SJCRH30 (cell line): ENCODE measurements around the gene FIBCD1. TPM values are rescaled to one million over a fixed set of nuclear protein-coding genes. Genes with fewer than 3 reads are reported as not detected.
"Not testable (repeated sequence)": the region's sequence is repeated elsewhere in the genome, so short reads cannot be mapped to it uniquely, and the experiment has no call there.

Experiments
- DNase-seq, 2 experiments: peaks; one replicate each; pipeline ENCODE4 v3.0.0-alpha.2; 2015 to 2020
- H3K27ac ChIP-seq: fragments of 250-450 bp; sonication (Bioruptor Pico); 2 replicates; pipeline ENCODE4 v1.5.1; 2020; ENCODE audit warnings: mild to moderate bottlenecking, moderate library complexity
- H3K27me3 ChIP-seq: fragments of 250-450 bp; sonication (Bioruptor Pico); 2 replicates; pipeline ENCODE4 v1.5.1; 2020; ENCODE audit warnings: mild to moderate bottlenecking, moderate library complexity
- H3K36me3 ChIP-seq: fragments of 250-450 bp; sonication (Bioruptor Pico); 2 replicates; pipeline ENCODE4 v1.5.1; 2020; ENCODE audit warnings: mild to moderate bottlenecking, moderate library complexity
- H3K4me1 ChIP-seq: fragments of 250-450 bp; sonication (Bioruptor Pico); 2 replicates; pipeline ENCODE4 v1.5.1; 2020; ENCODE audit warnings: mild to moderate bottlenecking, moderate library complexity
- H3K4me3 ChIP-seq: fragments of 250-450 bp; sonication (Bioruptor Pico); 2 replicates; pipeline ENCODE4 v1.5.1; 2020; ENCODE audit warnings: mild to moderate bottlenecking, moderate library complexity
- H3K9me3 ChIP-seq: fragments of 250-450 bp; sonication (Bioruptor Pico); replicated peaks from 2 replicates; pipeline ENCODE4 v1.5.1; 2020; ENCODE audit warnings: mild to moderate bottlenecking, moderate library complexity
- total RNA-seq: library from RNA; depleted of rRNA; stranded (reverse); fragments of >200 nt; shearing (Covaris generic); gene quantifications from 2 replicates; pipeline ENCODE4 v1.2.3, GENCODE V29; 2014

FIBCD1 gene
- total RNA-seq, 1 experiment from 2014 or later: 2.8 TPM

DNA sequence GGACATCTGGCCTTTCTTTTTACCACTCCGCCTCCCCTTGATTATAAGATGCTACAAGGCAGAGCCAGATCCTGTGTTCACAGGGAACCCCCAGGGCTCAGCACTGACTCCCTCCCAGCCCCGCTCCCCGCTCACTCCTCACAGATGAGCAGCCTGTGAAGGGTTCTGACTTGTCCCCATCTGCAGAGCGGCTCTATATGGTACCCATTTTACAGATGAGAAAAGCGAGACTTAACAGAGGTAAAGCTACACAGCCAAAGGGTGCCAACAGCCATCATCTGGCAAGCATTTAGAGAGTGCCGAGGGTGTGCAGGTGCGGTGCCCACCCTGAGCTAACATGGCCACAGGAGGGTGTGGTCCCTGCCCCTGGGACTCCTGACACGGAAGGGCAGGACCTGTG is 18.8 kb downstream of the FIBCD1 start:
- peaks cover 12% of the 10 kb centered on the region; the same call in 1 of the 2 replicates for H3K4me1 ChIP-seq
- no peak for DNase-seq
- no peak overlapping the region for H3K27ac ChIP-seq
- H3K27me3 ChIP-seq: peaks cover 76% of the 10 kb centered on the region
- H3K4me3 ChIP-seq: no peak overlapping the region
- H3K9me3 ChIP-seq: no peaks in the 10 kb centered on the region
- H3K36me3 ChIP-seq: no peaks in the 10 kb centered on the region

DNA sequence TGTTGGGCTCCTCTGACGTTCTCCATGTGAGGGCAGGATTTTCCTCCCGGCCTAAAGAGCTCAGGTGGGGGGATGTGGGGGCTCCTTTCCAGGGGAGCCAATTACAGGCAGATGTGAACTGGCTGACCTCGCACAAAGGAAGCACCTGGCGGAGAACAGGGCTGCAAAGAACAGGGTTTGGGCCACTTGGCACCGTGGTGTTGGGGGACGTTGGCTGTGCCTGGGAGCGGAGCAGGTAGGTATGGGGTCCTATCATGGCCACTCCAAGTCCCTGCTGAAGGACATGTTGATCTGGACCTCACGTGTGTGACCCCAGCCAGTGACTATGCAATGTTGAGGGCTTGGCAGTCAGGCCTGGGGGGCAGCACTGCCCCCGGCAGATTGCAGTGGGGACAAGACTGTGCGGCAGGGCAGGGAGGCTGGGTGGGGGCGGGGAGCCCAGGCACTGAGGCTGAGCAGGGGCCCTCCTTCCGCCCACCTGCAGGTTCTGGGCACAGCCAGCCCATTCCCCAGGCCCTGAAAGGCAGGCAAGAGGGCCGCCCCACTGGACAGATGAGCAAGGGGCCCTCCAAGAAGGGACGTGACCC is 19.4 kb downstream of the FIBCD1 start:
- H3K36me3 ChIP-seq: no peaks in the 10 kb centered on the region
- H3K27me3 ChIP-seq: peaks cover 76% of the 10 kb centered on the region
- H3K27ac ChIP-seq: no peak overlapping the region
- H3K4me1 ChIP-seq: peaks cover 12% of the 10 kb centered on the region; the same call in 1 of the 2 replicates
- no peak overlapping the region for H3K4me3 ChIP-seq
- no peaks in the 10 kb centered on the region for H3K9me3 ChIP-seq
- DNase-seq: no peak

- Histone ChIP-seq H3K27ac (no peak overlapping the region), H3K27me3 (peaks cover 78% of the 10 kb centered on the region), H3K4me3 (no peak overlapping the region), H3K9me3 (no peaks in the 10 kb centered on the region), H3K36me3 (no peaks in the 10 kb centered on the region), H3K4me1 (peaks cover 12% of the 10 kb centered on the region; the same call in 1 of the 2 replicates)
- no peak for DNase-seq
These were observed 20.1 kb downstream of the FIBCD1 start for GRCh38 chr9:130918826-130919558.

GRCh38 chr9:130918101-130918825 is 20.8 kb downstream of the FIBCD1 start:
- Histone ChIP-seq H3K4me3 (no peak overlapping the region), H3K9me3 (no peaks in the 10 kb centered on the region), H3K4me1 (peaks cover 10% of the 10 kb centered on the region; the same call in 1 of the 2 replicates), H3K36me3 (no peaks in the 10 kb centered on the region), H3K27ac (no peak overlapping the region), H3K27me3 (peaks cover 78% of the 10 kb centered on the region)
- no peak for DNase-seq

- Histone ChIP-seq H3K36me3 (no peaks in the 10 kb centered on the region), H3K4me3 (no peak overlapping the region), H3K9me3 (no peaks in the 10 kb centered on the region), H3K4me1 (peaks cover 5% of the 10 kb centered on the region; the same call in 1 of the 2 replicates), H3K27ac (no peak overlapping the region), H3K27me3 (peaks cover 74% of the 10 kb centered on the region)
- DNase-seq: no peak
These were observed 21.7 kb downstream of the FIBCD1 start for GRCh38 chr9:130917168-130917960.

GRCh38 chr9:130915096-130915447 is 24.0 kb downstream of the FIBCD1 start:
- Histone ChIP-seq H3K27me3 (peaks cover 51% of the 10 kb centered on the region), H3K4me1 (no peaks in the 10 kb centered on the region; the same call in 1 of the 2 replicates), H3K27ac (no peak overlapping the region), H3K36me3 (no peaks in the 10 kb centered on the region), H3K9me3 (no peaks in the 10 kb centered on the region), H3K4me3 (no peak overlapping the region)
- DNase-seq: no peak

GRCh38 chr9:130914417-130915095 is 24.5 kb downstream of the FIBCD1 start:
- no peak for DNase-seq
- no peaks in the 10 kb centered on the region for H3K36me3 ChIP-seq
- H3K27me3 ChIP-seq: peaks cover 48% of the 10 kb centered on the region
- no peak overlapping the region for H3K27ac ChIP-seq
- H3K4me1 ChIP-seq: no peaks in the 10 kb centered on the region; the same call in 1 of the 2 replicates
- H3K9me3 ChIP-seq: no peaks in the 10 kb centered on the region
- no peak overlapping the region for H3K4me3 ChIP-seq

DNA sequence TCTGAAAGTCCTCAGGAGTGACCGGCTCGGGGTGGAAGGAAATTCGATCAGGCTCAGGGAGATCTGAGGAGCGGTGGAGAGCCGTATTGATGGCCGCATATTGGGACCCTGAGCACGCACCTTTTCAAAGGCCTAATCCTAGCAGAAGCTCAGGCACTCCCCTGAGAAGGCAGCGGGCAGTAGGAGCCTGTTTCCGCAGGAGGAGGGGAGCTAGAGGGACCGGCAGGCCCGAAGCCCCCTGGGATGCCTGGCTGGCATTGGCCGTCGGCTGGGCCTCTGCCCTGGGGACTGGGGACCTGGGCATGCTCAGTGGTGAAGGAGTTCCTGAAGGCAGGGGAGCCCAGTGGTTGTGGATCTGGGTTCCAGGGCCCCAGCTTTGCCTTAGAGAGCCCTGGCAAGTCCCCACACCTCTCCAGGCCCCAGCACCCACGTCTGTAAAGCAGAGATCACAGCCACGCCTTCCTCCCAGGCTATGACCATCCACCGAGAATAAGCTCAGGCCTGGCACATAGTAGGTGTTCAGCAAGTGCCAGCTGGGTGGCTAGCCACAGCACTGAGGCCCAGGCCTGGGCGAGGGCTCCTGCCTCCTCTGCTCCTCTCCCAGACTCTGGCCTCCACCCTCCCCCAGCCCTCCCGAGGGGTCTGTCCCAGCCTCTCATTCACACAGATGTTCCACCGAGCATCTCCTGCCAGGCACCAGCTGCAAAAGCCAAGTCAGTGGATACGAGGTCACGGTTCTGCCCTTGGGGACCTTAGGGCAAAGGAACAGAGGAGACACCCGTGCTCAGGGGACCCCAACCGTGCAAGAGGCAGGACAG is 25.2 kb downstream of the FIBCD1 start:
- no peaks in the 10 kb centered on the region; the same call in 1 of the 2 replicates for H3K4me1 ChIP-seq
- H3K27me3 ChIP-seq: peaks cover 42% of the 10 kb centered on the region
- H3K27ac ChIP-seq: no peak overlapping the region
- H3K9me3 ChIP-seq: no peaks in the 10 kb centered on the region
- peak overlapping the region; percentile 22; the same call in 1 of the 2 replicates for H3K4me3 ChIP-seq
- H3K36me3 ChIP-seq: no peaks in the 10 kb centered on the region
- no peak for DNase-seq

DNA sequence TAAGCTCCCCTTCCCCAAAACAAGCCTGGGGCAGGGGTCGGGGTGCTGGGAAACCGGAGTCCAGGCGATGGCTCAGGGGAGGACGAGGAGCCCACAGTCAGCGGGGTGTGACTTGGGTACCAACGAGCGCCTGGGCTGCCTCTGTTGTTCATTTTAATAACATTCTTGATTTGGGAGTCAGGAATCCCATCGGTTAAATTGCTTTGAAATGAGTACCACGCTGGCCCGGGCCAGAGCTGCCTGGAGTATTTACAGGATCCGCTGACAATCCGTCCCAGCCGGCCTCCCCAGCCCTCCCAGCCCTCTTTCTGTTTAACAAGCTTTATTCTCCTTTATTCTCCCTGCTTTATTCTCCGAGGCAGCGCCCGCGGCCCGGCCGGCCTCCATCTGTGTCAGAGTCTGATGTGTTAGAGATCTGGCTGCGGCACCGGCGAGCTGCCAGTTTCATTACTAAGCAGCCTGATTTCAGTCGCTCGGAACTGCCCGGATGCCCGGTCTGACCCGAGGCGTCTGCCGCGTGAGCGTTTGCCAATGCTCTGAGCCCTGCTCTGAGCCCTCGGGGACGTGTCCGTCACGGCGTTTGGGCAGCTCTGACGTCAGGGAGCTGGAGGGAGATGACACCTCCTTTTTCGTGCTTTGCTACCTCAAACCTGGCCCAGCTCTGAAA is 26.0 kb downstream of the FIBCD1 start:
- Histone ChIP-seq H3K36me3 (no peaks in the 10 kb centered on the region), H3K9me3 (no peaks in the 10 kb centered on the region), H3K27ac (no peak overlapping the region), H3K27me3 (peaks cover 36% of the 10 kb centered on the region), H3K4me1 (peaks cover 3% of the 10 kb centered on the region; the same call in 1 of the 2 replicates), H3K4me3 (peak overlapping the region; percentile 22; the same call in 1 of the 2 replicates)
- no peak for DNase-seq

DNA sequence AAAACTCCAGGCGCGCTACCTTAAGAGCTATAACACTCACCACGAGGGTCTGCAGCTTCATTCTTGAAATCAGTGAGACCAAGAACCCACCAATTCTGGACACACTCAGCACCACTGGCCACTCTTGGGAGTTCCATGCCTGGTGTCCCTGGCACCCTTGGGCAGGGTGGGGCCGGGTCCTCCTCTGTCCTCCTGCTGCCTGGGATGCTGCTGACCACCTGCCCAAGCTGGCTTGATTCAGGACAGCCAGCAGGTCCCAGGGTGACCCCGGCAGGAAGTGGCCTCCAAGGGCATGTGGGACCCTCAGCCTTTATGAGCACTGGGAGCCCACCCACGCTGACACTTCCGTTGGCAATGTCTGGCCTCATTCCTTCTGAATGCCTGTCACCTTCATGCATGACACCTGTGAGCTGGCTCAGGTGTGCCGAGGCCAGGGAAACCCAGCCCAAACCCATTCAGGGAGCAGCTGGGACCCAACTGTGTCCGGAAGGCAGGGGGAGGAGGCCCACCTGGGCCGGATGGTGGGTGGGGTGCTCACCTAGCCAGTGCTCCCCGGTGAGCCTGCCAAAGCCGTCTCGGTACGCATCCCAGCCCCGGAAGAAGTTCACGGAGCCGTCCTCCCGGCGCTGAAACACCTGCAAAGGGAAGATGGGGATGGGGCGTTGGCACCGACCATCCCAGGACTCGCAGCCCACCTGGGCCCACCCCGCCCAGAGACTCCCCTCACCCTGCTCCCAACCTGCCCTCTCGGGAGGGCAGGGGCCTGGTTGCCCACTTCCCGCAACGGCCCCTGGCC is 27.6 kb downstream of the FIBCD1 start:
- Histone ChIP-seq H3K4me3 (no peak overlapping the region), H3K27me3 (peaks cover 34% of the 10 kb centered on the region), H3K36me3 (no peaks in the 10 kb centered on the region), H3K9me3 (no peaks in the 10 kb centered on the region), H3K4me1 (peaks cover 3% of the 10 kb centered on the region; the same call in 1 of the 2 replicates), H3K27ac (no peak overlapping the region)
- DNase-seq: no peak

- not testable (repeated sequence) for H3K4me3 ChIP-seq, H3K4me1 ChIP-seq, H3K27ac ChIP-seq, H3K36me3 ChIP-seq, DNase-seq, H3K9me3 ChIP-seq
- peaks cover 42% of the 10 kb centered on the region for H3K27me3 ChIP-seq
These were observed 28.4 kb downstream of the FIBCD1 start for GRCh38 chr9:130910670-130911069.

DNA sequence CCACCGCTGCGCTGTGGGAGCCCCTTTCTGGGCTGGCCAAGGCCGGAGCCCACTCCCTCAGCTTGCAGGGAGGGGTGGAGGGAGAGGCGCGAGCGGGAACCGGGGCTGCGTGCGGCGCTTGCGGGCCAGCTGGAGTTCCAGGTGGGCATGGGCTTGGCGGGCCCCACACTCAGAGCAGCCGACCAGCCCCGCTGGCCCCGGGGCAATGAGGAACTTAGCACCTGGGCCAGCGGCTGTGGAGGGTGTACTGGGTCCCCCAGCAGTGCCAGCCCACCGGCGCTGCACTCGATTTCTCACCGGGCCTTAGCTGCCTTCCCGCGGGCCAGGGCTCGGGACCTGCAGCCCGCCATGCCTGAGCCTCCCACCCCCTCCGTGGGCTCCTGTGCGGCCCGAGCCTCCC is 29.0 kb downstream of the FIBCD1 start:
- H3K36me3 ChIP-seq, H3K9me3 ChIP-seq, DNase-seq, H3K4me1 ChIP-seq, H3K27ac ChIP-seq, H3K4me3 ChIP-seq: not testable (repeated sequence)
- peaks cover 42% of the 10 kb centered on the region for H3K27me3 ChIP-seq
